Spleen (tissue), 11 donors: ENCODE measurements around the gene ZNF473. TPM values are rescaled to one million over a fixed set of nuclear protein-coding genes. Genes with fewer than 3 reads are reported as not detected.

Source experiments
- DNase-seq: peaks from one replicate; pipeline ENCODE4 v3.0.0-alpha.2; 2020
- H3K27ac ChIP-seq, 8 donors: fragments of 200-600 bp; sonication (generic) in 7 of 8; 1 replicate in 4 of 8; 2 replicates in 4 of 8; pipeline versions ENCODE4 v1.5.0 to v1.8.0; 2016 to 2021; ENCODE audit warnings: inconsistent platforms in 4 of 8, mild to moderate bottlenecking in 4 of 8, moderate library complexity in 1 of 8
- H3K27me3 ChIP-seq, 7 donors: fragments of 200-600 bp; sonication (generic) in 6 of 7; replicated peaks in 1 of 7; 1 replicate in 4 of 7; 2 replicates in 3 of 7; pipeline versions ENCODE4 v1.5.0 to v1.8.0; 2016 to 2021; ENCODE audit warnings: inconsistent platforms in 3 of 7, mild to moderate bottlenecking in 1 of 7
- H3K36me3 ChIP-seq, 6 donors: fragments of 200-600 bp; sonication (generic) in 5 of 6; 1 replicate in 4 of 6; 2 replicates in 2 of 6; pipeline versions ENCODE4 v1.5.0 to v1.8.0; 2016 to 2021; ENCODE audit warnings: inconsistent platforms in 2 of 6
- H3K4me1 ChIP-seq, 6 donors: fragments of 200-600 bp; sonication (generic) in 5 of 6; 1 replicate in 3 of 6; 2 replicates in 3 of 6; pipeline versions ENCODE4 v1.5.0 to v1.8.0; 2016 to 2021; ENCODE audit warnings: inconsistent platforms in 3 of 6
- H3K4me3 ChIP-seq, 8 donors: fragments of 200-600 bp; sonication (generic) in 7 of 8; 1 replicate in 4 of 8; 2 replicates in 4 of 8; pipeline versions ENCODE4 v1.5.0 to v1.8.0; 2016 to 2021; ENCODE audit warnings: inconsistent platforms in 4 of 8, mild to moderate bottlenecking in 4 of 8, moderate library complexity in 2 of 8
- H3K9me3 ChIP-seq, 8 donors: fragments of 200-600 bp; sonication (generic) in 7 of 8; 1 replicate in 4 of 8; 2 replicates in 4 of 8; pipeline versions ENCODE4 v1.5.0 to v1.8.0; 2016 to 2021; ENCODE audit warnings: inconsistent platforms in 4 of 8
- POLR2A ChIP-seq, 3 donors: fragments of 450-650 bp; IDR thresholded peaks; one replicate each; pipeline ENCODE4 v1.5.1; 2017; ENCODE audit warnings: antibody characterized with exemption in 3 of 3, mild to moderate bottlenecking in 1 of 3
- POLR2AphosphoS5 ChIP-seq, 3 donors: sonication (generic); formaldehyde crosslinking; IDR thresholded peaks; one replicate each; pipeline ENCODE4 v1.5.1; 2017; ENCODE audit warnings: antibody characterized with exemption in 3 of 3
- WGBS, 5 donors: extraction: QIAGEN DNeasy Blood & Tissue Kit in 3 of 5; methylation state at CpG; one replicate each; pipeline versions ENCODE4 v1.1.5 to v1.1.7; 2013 to 2018; 5-methylcytosine and 5-hydroxymethylcytosine counted together
- intact Hi-C: fragments of 100-400 bp; cut with DNase I; formaldehyde crosslinking; loops from one replicate; pipeline ENCODE4 v1.15.0; 2023; ENCODE audit warnings: low total_unique reads
- polyA plus RNA-seq, 3 donors: library from polyadenylated mRNA; stranded (reverse); fragments of 200-250 nt; gene quantifications; one replicate each; pipeline ENCODE4 v1.2.1, GENCODE V29; 2013
- total RNA-seq, 7 donors: library from RNA; depleted of rRNA in 3 of 7; stranded (reverse); fragments of >200 nt in 3 of 7; fragmentation: NEBNext Ultra II Directional in 4 of 7; extraction: Animal tissue kit (Norgen Biotek cat#: 25700) in 4 of 7; gene quantifications; one replicate each; pipeline versions ENCODE4 v1.1.0 to v1.2.1, GENCODE V29; 2016 to 2021
- TF ChIP-seq, protein P1 (sequence below), 11 experiments: fragments of 200-600 bp in 7 of 11; fragments of 450-650 bp in 4 of 11; sonication (generic) in 4 of 11; IDR thresholded peaks in 8 of 11; conservative IDR thresholded peaks in 3 of 11; 1 replicate in 7 of 11; 2 replicates in 4 of 11; pipeline versions ENCODE4 v1.4.0 to v1.8.0; 2016 to 2021; ENCODE audit warnings: antibody characterized with exemption in 11 of 11, inconsistent platforms in 4 of 11, mild to moderate bottlenecking in 1 of 11
- donor health status: healthy with polysubstance abuse.
- donor health status: DM: no; HTN: no; CAD: no; lungs with moderate emphysema.
- donor health status: DM: no; HTN: no; CAD: no.
- donor health status: Bipolar disorder and iron deficiency.
- donor health status: healthy.
- donor health status: DM: no; HTN: no; CAD: no.
- donor health status: DM: yes; HTN: yes; CAD: no.

The ZNF473 gene
- total and polyA plus RNA-seq, 10 donors = 2.4 to 24.2 (median 17.0) TPM

DNA sequence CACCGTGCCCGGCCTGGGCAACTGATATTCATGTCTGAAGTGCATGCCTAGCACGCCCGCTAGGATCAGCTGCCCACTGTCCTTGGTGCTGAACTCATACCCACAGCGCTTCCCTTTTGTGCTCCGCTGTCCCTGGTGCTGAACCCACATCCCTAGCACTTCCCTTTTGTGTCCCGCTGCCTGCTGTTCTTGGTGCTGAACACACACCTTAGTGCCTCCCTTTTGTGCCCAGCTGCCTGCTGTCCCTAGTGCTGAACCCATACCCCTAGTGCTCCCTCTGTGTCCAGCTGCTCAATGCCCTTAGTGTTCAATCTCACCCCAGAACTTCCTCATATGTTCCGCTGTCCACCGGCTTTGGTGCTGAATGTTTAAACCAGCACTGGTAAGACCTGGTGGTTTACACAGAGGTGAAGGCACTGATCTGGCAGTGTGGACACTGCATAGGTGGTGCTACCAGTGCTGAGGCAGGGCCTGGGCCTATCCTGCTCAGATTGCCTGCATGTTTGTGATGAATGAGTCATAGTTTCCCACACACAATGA, 38.6 kb upstream of the ZNF473 start:
- H3K4me1 ChIP-seq = peaks cover 0 to 11% (median 2%) of the 10 kb centered on the region in 6 donors
- 10 to 22% (median 18%) methylated on average over 9 of the region's 9 CpGs for WGBS, 5 donors
- H3K4me3 ChIP-seq = no peak overlapping the region
- H3K36me3 ChIP-seq = peaks cover 0 to 96% (median 64%) of the 10 kb centered on the region in 6 donors
- peak; percentile 90 for DNase-seq
- H3K27ac ChIP-seq = no peak overlapping the region
- intact Hi-C loops = no loop called here
- H3K27me3 ChIP-seq = no peaks in the 10 kb centered on the region
- TF ChIP-seq POLR2A (IDR thresholded peaks at IDR 0.05) (no peak), POLR2AphosphoS5 (IDR thresholded peaks at IDR 0.05) (peak; percentile 45 to 72 (median 64))
- TF ChIP-seq, protein P1, sequence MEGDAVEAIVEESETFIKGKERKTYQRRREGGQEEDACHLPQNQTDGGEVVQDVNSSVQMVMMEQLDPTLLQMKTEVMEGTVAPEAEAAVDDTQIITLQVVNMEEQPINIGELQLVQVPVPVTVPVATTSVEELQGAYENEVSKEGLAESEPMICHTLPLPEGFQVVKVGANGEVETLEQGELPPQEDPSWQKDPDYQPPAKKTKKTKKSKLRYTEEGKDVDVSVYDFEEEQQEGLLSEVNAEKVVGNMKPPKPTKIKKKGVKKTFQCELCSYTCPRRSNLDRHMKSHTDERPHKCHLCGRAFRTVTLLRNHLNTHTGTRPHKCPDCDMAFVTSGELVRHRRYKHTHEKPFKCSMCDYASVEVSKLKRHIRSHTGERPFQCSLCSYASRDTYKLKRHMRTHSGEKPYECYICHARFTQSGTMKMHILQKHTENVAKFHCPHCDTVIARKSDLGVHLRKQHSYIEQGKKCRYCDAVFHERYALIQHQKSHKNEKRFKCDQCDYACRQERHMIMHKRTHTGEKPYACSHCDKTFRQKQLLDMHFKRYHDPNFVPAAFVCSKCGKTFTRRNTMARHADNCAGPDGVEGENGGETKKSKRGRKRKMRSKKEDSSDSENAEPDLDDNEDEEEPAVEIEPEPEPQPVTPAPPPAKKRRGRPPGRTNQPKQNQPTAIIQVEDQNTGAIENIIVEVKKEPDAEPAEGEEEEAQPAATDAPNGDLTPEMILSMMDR (IDR thresholded peaks at IDR 0.05 in 8 of 11, conservative IDR thresholded peaks at IDR 0.05 in 3 of 11) = peak in 4 of 11 experiments; percentile 28 to 33 (median 29)
- no peaks in the 10 kb centered on the region for H3K9me3 ChIP-seq

DNA sequence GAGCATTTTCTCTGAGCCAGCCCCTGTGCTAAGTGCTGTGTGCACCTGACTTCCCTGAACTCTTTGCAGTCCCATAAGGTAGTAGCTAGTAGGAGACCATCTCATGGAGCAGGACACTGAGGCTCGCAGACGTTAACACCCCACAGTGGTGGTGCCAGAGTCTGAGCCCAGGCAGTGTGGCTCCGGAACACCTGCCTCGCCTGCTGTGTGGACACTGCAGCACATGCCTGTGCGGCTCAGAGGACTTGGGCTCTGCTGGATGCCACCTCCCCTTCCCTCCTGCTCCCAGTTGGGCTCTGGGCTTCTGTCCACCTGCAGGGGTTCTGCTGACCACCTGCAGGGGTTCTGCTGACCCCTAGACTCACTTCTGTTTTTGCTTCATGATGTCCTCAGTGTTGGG, 37.8 kb upstream of the ZNF473 start:
- Histone ChIP-seq H3K27me3 (no peaks in the 10 kb centered on the region), H3K4me3 (no peak overlapping the region), H3K27ac (no peak overlapping the region), H3K9me3 (no peaks in the 10 kb centered on the region), H3K36me3 (peaks cover 0 to 96% (median 71%) of the 10 kb centered on the region in 6 donors), H3K4me1 (peaks cover 0 to 9% (median 2%) of the 10 kb centered on the region in 6 donors)
- TF ChIP-seq POLR2A (IDR thresholded peaks at IDR 0.05) (no peak), POLR2AphosphoS5 (IDR thresholded peaks at IDR 0.05) (peak in 2 of 3 donors; percentile 31 to 54)
- DNase-seq = no peak
- WGBS, 5 donors = 94 to 99% (median 98%) methylated on average over 5 of the region's 5 CpGs
- intact Hi-C loops = no loop called here

DNA sequence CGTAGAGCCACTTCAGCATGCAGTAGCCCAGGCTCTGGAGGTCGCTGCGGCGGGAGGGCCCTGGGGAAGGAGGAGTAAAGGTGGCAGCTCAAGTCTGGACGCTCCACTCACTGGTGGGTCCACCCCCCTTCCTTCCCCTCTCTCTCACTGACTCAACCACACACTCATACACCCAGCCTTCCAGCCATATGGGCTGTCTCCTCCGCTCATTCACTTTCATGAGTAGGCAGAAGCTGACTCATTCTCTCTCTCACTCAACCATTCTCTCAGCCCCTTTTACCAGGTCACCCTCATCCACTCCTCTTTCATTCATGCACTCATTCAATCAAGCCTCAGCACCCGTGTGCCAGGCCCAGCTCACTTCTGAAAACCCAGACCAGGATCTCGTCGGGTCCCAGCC, 37.4 kb upstream of the ZNF473 start:
- Histone ChIP-seq H3K4me1 (peaks cover 0 to 5% (median 1%) of the 10 kb centered on the region in 6 donors), H3K27ac (no peak overlapping the region), H3K36me3 (peaks cover 0 to 97% (median 76%) of the 10 kb centered on the region in 6 donors), H3K27me3 (no peaks in the 10 kb centered on the region), H3K4me3 (no peak overlapping the region), H3K9me3 (no peaks in the 10 kb centered on the region)
- WGBS, 5 donors = 91 to 95% (median 94%) methylated on average over 9 of the region's 9 CpGs
- intact Hi-C loops = no loop called here
- TF ChIP-seq POLR2A (IDR thresholded peaks at IDR 0.05) = no peak
- TF ChIP-seq, protein P1 (IDR thresholded peaks at IDR 0.05 in 8 of 11, conservative IDR thresholded peaks at IDR 0.05 in 3 of 11) = no peak
- no peak for TF ChIP-seq POLR2AphosphoS5 (IDR thresholded peaks at IDR 0.05)
- DNase-seq = no peak

GRCh38 chr19:49997709-49998108, 28.1 kb upstream of the ZNF473 start:
- no peak for DNase-seq
- no peaks in the 10 kb centered on the region for H3K9me3 ChIP-seq
- peaks cover 0 to 24% (median 0%) of the 10 kb centered on the region in 6 donors for H3K4me1 ChIP-seq
- 71 to 90% (median 83%) methylated on average over 5 of the region's 5 CpGs for WGBS, 5 donors
- H3K4me3 ChIP-seq = no peak overlapping the region
- H3K36me3 ChIP-seq = peaks cover 0 to 100% (median 95%) of the 10 kb centered on the region in 6 donors
- no peaks in the 10 kb centered on the region for H3K27me3 ChIP-seq
- TF ChIP-seq POLR2A (IDR thresholded peaks at IDR 0.05) (no peak), POLR2AphosphoS5 (IDR thresholded peaks at IDR 0.05) (no peak)
- TF ChIP-seq, protein P1 (IDR thresholded peaks at IDR 0.05 in 8 of 11, conservative IDR thresholded peaks at IDR 0.05 in 3 of 11) = no peak
- intact Hi-C loops = no loop called here
- no peak overlapping the region for H3K27ac ChIP-seq
